GM23338 (cell line): ENCODE data around the gene CPLX3. TPM values are rescaled to one million over a fixed set of nuclear protein-coding genes. Genes with fewer than 3 reads are reported as not detected.

Experiments used
- ATAC-seq: fragments of 200-7000 bp; cut with Tn5 transposase; 3 replicates; pipeline ENCODE4 v1.9.1; 2020
- DNase-seq: peaks from one replicate; pipeline ENCODE4 v3.0.0-alpha.2; 2015; ENCODE audit warnings: low spot score
- H2AFZ ChIP-seq: fragments of 200-600 bp; sonication (generic); 2 replicates; pipeline ENCODE4 v1.8.0; 2016; ENCODE audit warnings: antibody characterized with exemption, mild to moderate bottlenecking, moderate library complexity
- H3F3A ChIP-seq: fragments of 200-600 bp; sonication (generic); replicated peaks from 2 replicates; pipeline ENCODE4 v1.8.0; 2017; ENCODE audit warnings: antibody characterized with exemption, mixed run types, low read depth
- H3K27ac ChIP-seq: fragments of 200-600 bp; sonication (generic); 2 replicates; pipeline ENCODE4 v1.6.1; 2016; ENCODE audit warnings: low read depth
- H3K27me3 ChIP-seq: fragments of 200-600 bp; sonication (generic); 2 replicates; pipeline ENCODE4 v1.8.0; 2016; ENCODE audit warnings: mild to moderate bottlenecking, mixed run types, moderate library complexity; ENCODE audit not compliant: insufficient read depth
- H3K36me3 ChIP-seq: fragments of 200-600 bp; sonication (generic); 2 replicates; pipeline ENCODE4 v1.8.0; 2016; ENCODE audit warnings: mild to moderate bottlenecking; ENCODE audit not compliant: insufficient read depth
- H3K4me1 ChIP-seq: fragments of 200-600 bp; sonication (generic); 2 replicates; pipeline ENCODE4 v1.8.0; 2016; ENCODE audit warnings: mild to moderate bottlenecking, moderate library complexity; ENCODE audit not compliant: insufficient read depth
- H3K4me2 ChIP-seq: fragments of 200-600 bp; sonication (generic); 2 replicates; pipeline ENCODE4 v1.7.1; 2017; ENCODE audit warnings: mixed run types
- H3K4me3 ChIP-seq: fragments of 200-600 bp; sonication (generic); 2 replicates; pipeline ENCODE4 v1.6.1; 2016; ENCODE audit warnings: mixed run types
- H3K79me2 ChIP-seq: fragments of 200-600 bp; sonication (generic); replicated peaks from 2 replicates; pipeline ENCODE4 v1.8.0; 2017; ENCODE audit warnings: mild to moderate bottlenecking; ENCODE audit not compliant: insufficient read depth
- H3K9me2 ChIP-seq: fragments of 200-600 bp; sonication (generic); 2 replicates; pipeline ENCODE4 v1.8.0; 2017; ENCODE audit not compliant: insufficient read depth
- H4K20me1 ChIP-seq: fragments of 200-600 bp; sonication (generic); replicated peaks from 2 replicates; pipeline ENCODE4 v1.8.0; 2017; ENCODE audit warnings: mild to moderate bottlenecking; ENCODE audit not compliant: insufficient read depth
- H3K27ac Mint-ChIP-seq: 2 replicates; pipeline ENCODE4 v1.8.0; 2020; ENCODE audit warnings: inconsistent platforms, mild to moderate bottlenecking, moderate library complexity, mixed read lengths
- H3K27me3 Mint-ChIP-seq: 3 replicates; pipeline ENCODE4 v1.8.0; 2022; ENCODE audit warnings: low read depth, mild to moderate bottlenecking, moderate library complexity, mixed read lengths, inconsistent platforms; ENCODE audit not compliant: insufficient read depth, poor library complexity
- H3K36me3 Mint-ChIP-seq: 3 replicates; pipeline ENCODE4 v1.8.0; 2021; ENCODE audit warnings: low read depth, mild to moderate bottlenecking, inconsistent platforms, moderate library complexity, mixed read lengths
- H3K4me1 Mint-ChIP-seq: 3 replicates; pipeline ENCODE4 v1.8.0; 2020; ENCODE audit warnings: mild to moderate bottlenecking, inconsistent platforms, mixed read lengths
- H3K4me3 Mint-ChIP-seq: 3 replicates; pipeline ENCODE4 v1.8.0; 2021; ENCODE audit warnings: moderate library complexity, mild to moderate bottlenecking, inconsistent platforms, mixed read lengths
- H3K9me3 Mint-ChIP-seq: 3 replicates; pipeline ENCODE4 v1.8.0; 2020; ENCODE audit warnings: moderate library complexity, mild to moderate bottlenecking, inconsistent platforms, mixed read lengths
- CREB1 ChIP-seq: fragments of 250-450 bp; sonication (Bioruptor Pico); IDR thresholded peaks from 2 replicates; pipeline ENCODE4 v1.5.0; 2020; ENCODE audit warnings: low read depth, mild to moderate bottlenecking, moderate library complexity
- EZH2 ChIP-seq: fragments of 200-600 bp; sonication (generic); IDR thresholded peaks from one replicate; pipeline ENCODE4 v1.8.0; 2017; ENCODE audit warnings: antibody characterized with exemption, mild to moderate bottlenecking, low read depth; ENCODE audit not compliant: unreplicated experiment
- EZH2phosphoT487 ChIP-seq: fragments of 200-600 bp; sonication (generic); IDR thresholded peaks from one replicate; pipeline ENCODE4 v1.8.1; 2018; ENCODE audit warnings: antibody characterized with exemption; ENCODE audit not compliant: unreplicated experiment
- JUNB ChIP-seq: IDR thresholded peaks from one replicate; pipeline ENCODE4 v1.6.1; 2016; ENCODE audit warnings: antibody characterized with exemption; ENCODE audit not compliant: unreplicated experiment
- NANOG ChIP-seq: IDR thresholded peaks from 2 replicates; pipeline ENCODE4 v1.6.1; 2016; ENCODE audit warnings: antibody characterized with exemption, borderline replicate concordance
- POLR2AphosphoS5 ChIP-seq: IDR thresholded peaks from 2 replicates; pipeline ENCODE4 v1.6.1; 2016; ENCODE audit warnings: antibody characterized with exemption, low read depth
- STAT1 ChIP-seq: IDR thresholded peaks from one replicate; pipeline ENCODE4 v1.6.1; 2016; ENCODE audit warnings: antibody characterized with exemption; ENCODE audit not compliant: unreplicated experiment
- ZNF331 ChIP-seq: fragments of 250-450 bp; sonication (Bioruptor Pico); IDR thresholded peaks from 2 replicates; pipeline ENCODE4 v1.5.0; 2020; ENCODE audit warnings: low read depth, mild to moderate bottlenecking, moderate library complexity
- polyA plus RNA-seq: library from polyadenylated mRNA; unstranded; fragments of >200 nt; fragmentation: Nextera tagmentation; extraction: Ambion mirVana; gene quantifications from 2 replicates; pipeline ENCODE4 v1.2.1, GENCODE V29; 2016
- total RNA-seq: library from RNA; depleted of rRNA; stranded (reverse); fragments of >200 nt; shearing (Covaris generic); gene quantifications from 2 replicates; pipeline ENCODE4 v1.2.3, GENCODE V29; 2014
- TF ChIP-seq, protein P1 (sequence below): fragments of 250-450 bp; sonication (Bioruptor Pico); IDR thresholded peaks from 2 replicates; pipeline ENCODE4 v1.5.0; 2020; ENCODE audit warnings: mild to moderate bottlenecking, moderate library complexity
- TF ChIP-seq, protein P2 (sequence below): IDR thresholded peaks from one replicate; pipeline ENCODE4 v1.6.1; 2018; ENCODE audit warnings: antibody characterized with exemption; ENCODE audit not compliant: unreplicated experiment
- TF ChIP-seq, protein P3 (sequence below): IDR thresholded peaks from 2 replicates; pipeline ENCODE4 v1.6.1; 2016; ENCODE audit warnings: antibody characterized with exemption
- TF ChIP-seq, protein P4 (sequence below), 2 experiments: fragments of 200-600 bp in 1 of 2; sonication (generic) in 1 of 2; conservative IDR thresholded peaks; 2 replicates each; pipeline versions ENCODE4 v1.5.1 to v1.6.1; 2016 to 2017; ENCODE audit warnings: antibody characterized with exemption in 2 of 2, low read depth in 2 of 2, mild to moderate bottlenecking in 2 of 2, moderate library complexity in 1 of 2

The CPLX3 gene
- total and polyA plus RNA-seq, 2 experiments from 2014 or later, result 0.66 TPM; not detected in 1

DNA sequence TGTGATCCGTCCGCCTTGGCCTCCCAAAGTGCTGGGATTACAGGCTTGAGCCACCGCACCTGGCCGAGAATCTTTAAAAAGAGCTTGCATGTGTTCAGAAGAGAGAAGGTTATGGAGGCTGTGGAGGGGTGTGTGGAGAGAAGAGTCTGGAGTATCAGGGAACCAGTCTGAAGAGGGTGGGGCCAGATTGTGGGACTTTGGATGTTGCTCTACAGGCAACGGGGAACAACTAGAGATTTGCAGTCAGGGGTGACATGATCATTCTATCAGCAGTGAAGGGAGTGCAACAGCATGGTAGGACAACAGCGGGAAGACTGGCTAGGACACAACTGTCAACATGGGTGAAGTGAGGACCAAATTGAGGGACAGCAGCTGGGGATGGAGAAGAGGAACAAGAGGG, 37.9 kb downstream of the CPLX3 start (continued):
- TF ChIP-seq, protein P1, sequence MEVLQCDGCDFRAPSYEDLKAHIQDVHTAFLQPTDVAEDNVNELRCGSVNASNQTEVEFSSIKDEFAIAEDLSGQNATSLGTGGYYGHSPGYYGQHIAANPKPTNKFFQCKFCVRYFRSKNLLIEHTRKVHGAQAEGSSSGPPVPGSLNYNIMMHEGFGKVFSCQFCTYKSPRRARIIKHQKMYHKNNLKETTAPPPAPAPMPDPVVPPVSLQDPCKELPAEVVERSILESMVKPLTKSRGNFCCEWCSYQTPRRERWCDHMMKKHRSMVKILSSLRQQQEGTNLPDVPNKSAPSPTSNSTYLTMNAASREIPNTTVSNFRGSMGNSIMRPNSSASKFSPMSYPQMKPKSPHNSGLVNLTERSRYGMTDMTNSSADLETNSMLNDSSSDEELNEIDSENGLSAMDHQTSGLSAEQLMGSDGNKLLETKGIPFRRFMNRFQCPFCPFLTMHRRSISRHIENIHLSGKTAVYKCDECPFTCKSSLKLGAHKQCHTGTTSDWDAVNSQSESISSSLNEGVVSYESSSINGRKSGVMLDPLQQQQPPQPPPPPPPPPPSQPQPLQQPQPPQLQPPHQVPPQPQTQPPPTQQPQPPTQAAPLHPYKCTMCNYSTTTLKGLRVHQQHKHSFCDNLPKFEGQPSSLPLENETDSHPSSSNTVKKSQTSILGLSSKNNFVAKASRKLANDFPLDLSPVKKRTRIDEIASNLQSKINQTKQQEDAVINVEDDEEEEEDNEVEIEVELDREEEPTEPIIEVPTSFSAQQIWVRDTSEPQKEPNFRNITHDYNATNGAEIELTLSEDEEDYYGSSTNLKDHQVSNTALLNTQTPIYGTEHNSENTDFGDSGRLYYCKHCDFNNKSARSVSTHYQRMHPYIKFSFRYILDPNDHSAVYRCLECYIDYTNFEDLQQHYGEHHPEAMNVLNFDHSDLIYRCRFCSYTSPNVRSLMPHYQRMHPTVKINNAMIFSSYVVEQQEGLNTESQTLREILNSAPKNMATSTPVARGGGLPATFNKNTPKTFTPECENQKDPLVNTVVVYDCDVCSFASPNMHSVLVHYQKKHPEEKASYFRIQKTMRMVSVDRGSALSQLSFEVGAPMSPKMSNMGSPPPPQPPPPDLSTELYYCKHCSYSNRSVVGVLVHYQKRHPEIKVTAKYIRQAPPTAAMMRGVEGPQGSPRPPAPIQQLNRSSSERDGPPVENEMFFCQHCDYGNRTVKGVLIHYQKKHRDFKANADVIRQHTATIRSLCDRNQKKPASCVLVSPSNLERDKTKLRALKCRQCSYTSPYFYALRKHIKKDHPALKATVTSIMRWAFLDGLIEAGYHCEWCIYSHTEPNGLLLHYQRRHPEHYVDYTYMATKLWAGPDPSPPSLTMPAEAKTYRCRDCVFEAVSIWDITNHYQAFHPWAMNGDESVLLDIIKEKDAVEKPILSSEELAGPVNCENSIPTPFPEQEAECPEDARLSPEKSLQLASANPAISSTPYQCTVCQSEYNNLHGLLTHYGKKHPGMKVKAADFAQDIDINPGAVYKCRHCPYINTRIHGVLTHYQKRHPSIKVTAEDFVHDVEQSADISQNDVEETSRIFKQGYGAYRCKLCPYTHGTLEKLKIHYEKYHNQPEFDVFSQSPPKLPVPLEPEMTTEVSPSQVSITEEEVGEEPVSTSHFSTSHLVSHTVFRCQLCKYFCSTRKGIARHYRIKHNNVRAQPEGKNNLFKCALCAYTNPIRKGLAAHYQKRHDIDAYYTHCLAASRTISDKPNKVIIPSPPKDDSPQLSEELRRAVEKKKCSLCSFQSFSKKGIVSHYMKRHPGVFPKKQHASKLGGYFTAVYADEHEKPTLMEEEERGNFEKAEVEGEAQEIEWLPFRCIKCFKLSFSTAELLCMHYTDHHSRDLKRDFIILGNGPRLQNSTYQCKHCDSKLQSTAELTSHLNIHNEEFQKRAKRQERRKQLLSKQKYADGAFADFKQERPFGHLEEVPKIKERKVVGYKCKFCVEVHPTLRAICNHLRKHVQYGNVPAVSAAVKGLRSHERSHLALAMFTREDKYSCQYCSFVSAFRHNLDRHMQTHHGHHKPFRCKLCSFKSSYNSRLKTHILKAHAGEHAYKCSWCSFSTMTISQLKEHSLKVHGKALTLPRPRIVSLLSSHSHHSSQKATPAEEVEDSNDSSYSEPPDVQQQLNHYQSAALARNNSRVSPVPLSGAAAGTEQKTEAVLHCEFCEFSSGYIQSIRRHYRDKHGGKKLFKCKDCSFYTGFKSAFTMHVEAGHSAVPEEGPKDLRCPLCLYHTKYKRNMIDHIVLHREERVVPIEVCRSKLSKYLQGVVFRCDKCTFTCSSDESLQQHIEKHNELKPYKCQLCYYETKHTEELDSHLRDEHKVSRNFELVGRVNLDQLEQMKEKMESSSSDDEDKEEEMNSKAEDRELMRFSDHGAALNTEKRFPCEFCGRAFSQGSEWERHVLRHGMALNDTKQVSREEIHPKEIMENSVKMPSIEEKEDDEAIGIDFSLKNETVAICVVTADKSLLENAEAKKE (CRISPR knock-in tag), result no peak
- TF ChIP-seq NANOG (no peak), JUNB (no peak), ZNF331 (CRISPR knock-in tag) (no peak)

DNA sequence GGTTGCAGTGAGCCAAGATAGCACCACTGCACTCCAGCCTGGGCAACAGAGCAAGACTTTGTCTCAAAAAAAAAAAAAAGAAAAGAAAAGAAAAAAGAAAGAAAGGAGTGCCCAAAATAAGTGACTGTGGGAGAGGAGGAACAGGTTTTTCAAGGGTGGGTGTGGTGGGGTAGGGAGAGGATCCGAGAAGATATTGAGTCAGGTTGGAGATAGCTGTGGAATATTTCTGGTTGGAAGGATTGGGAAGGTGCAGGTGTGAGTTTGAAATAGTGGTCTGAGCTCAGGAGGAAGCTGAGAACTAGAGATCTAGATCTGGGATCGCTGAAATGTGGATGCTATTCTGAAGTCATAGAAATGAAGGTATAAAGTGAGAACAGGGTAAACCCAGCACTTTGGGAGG, 38.9 kb downstream of the CPLX3 start:
- no peaks in the 10 kb centered on the region for H3K27me3 ChIP-seq
- H3K4me2 ChIP-seq, result no peak overlapping the region
- H3K9me2 ChIP-seq, result no peaks in the 10 kb centered on the region
- DNase-seq (no peak), ATAC-seq (no peak)
- no peaks in the 10 kb centered on the region for H3K36me3 ChIP-seq
- no peaks in the 10 kb centered on the region for H3F3A ChIP-seq
- Mint-ChIP-seq H3K9me3 (no peaks in the 10 kb centered on the region), H3K27me3 (peaks cover 5% of the 10 kb centered on the region), H3K36me3 (peaks cover 19% of the 10 kb centered on the region; the same call in 2 of the 3 replicates), H3K4me3 (no peak overlapping the region), H3K27ac (0 out of 2 replicates have a peak overlapping the region, but pooled peaks have one; percentile 10), H3K4me1 (peaks cover 10% of the 10 kb centered on the region)
- H3K4me3 ChIP-seq, result no peak overlapping the region
- H2AFZ ChIP-seq, result no peak overlapping the region
- no peaks in the 10 kb centered on the region for H3K4me1 ChIP-seq
- peaks cover 25% of the 10 kb centered on the region for H4K20me1 ChIP-seq
- H3K27ac ChIP-seq, result no peak overlapping the region
- peaks cover 49% of the 10 kb centered on the region for H3K79me2 ChIP-seq
- TF ChIP-seq JUNB (no peak), NANOG (no peak), EZH2phosphoT487 (no peak), POLR2AphosphoS5 (no peak), CREB1 (CRISPR knock-in tag) (no peak), ZNF331 (CRISPR knock-in tag) (no peak), STAT1 (no peak), EZH2 (no peak)
- TF ChIP-seq, protein P2, sequence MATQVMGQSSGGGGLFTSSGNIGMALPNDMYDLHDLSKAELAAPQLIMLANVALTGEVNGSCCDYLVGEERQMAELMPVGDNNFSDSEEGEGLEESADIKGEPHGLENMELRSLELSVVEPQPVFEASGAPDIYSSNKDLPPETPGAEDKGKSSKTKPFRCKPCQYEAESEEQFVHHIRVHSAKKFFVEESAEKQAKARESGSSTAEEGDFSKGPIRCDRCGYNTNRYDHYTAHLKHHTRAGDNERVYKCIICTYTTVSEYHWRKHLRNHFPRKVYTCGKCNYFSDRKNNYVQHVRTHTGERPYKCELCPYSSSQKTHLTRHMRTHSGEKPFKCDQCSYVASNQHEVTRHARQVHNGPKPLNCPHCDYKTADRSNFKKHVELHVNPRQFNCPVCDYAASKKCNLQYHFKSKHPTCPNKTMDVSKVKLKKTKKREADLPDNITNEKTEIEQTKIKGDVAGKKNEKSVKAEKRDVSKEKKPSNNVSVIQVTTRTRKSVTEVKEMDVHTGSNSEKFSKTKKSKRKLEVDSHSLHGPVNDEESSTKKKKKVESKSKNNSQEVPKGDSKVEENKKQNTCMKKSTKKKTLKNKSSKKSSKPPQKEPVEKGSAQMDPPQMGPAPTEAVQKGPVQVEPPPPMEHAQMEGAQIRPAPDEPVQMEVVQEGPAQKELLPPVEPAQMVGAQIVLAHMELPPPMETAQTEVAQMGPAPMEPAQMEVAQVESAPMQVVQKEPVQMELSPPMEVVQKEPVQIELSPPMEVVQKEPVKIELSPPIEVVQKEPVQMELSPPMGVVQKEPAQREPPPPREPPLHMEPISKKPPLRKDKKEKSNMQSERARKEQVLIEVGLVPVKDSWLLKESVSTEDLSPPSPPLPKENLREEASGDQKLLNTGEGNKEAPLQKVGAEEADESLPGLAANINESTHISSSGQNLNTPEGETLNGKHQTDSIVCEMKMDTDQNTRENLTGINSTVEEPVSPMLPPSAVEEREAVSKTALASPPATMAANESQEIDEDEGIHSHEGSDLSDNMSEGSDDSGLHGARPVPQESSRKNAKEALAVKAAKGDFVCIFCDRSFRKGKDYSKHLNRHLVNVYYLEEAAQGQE, result no peak
- TF ChIP-seq, protein P3, sequence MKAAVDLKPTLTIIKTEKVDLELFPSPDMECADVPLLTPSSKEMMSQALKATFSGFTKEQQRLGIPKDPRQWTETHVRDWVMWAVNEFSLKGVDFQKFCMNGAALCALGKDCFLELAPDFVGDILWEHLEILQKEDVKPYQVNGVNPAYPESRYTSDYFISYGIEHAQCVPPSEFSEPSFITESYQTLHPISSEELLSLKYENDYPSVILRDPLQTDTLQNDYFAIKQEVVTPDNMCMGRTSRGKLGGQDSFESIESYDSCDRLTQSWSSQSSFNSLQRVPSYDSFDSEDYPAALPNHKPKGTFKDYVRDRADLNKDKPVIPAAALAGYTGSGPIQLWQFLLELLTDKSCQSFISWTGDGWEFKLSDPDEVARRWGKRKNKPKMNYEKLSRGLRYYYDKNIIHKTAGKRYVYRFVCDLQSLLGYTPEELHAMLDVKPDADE, result no peak
- TF ChIP-seq, protein P4, sequence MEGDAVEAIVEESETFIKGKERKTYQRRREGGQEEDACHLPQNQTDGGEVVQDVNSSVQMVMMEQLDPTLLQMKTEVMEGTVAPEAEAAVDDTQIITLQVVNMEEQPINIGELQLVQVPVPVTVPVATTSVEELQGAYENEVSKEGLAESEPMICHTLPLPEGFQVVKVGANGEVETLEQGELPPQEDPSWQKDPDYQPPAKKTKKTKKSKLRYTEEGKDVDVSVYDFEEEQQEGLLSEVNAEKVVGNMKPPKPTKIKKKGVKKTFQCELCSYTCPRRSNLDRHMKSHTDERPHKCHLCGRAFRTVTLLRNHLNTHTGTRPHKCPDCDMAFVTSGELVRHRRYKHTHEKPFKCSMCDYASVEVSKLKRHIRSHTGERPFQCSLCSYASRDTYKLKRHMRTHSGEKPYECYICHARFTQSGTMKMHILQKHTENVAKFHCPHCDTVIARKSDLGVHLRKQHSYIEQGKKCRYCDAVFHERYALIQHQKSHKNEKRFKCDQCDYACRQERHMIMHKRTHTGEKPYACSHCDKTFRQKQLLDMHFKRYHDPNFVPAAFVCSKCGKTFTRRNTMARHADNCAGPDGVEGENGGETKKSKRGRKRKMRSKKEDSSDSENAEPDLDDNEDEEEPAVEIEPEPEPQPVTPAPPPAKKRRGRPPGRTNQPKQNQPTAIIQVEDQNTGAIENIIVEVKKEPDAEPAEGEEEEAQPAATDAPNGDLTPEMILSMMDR (conservative IDR thresholded peaks at IDR 0.05; ENCODE audit: low read depth in 2 of 2), result no peak
